NCI-H128 (cell line): Measurements from ENCODE around the gene PLGRKT.
"Not testable (repeated sequence)": the region's sequence is repeated elsewhere in the genome, so short reads cannot be mapped to it uniquely, and the experiment has no call there.

Experiments used
- DNase-seq: peaks from one replicate; lab custom pipeline; 2025; ENCODE audit not compliant: unreplicated experiment; lab: John Stamatoyannopoulos, UW

The PLGRKT gene, protein sequence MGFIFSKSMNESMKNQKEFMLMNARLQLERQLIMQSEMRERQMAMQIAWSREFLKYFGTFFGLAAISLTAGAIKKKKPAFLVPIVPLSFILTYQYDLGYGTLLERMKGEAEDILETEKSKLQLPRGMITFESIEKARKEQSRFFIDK

DNA sequence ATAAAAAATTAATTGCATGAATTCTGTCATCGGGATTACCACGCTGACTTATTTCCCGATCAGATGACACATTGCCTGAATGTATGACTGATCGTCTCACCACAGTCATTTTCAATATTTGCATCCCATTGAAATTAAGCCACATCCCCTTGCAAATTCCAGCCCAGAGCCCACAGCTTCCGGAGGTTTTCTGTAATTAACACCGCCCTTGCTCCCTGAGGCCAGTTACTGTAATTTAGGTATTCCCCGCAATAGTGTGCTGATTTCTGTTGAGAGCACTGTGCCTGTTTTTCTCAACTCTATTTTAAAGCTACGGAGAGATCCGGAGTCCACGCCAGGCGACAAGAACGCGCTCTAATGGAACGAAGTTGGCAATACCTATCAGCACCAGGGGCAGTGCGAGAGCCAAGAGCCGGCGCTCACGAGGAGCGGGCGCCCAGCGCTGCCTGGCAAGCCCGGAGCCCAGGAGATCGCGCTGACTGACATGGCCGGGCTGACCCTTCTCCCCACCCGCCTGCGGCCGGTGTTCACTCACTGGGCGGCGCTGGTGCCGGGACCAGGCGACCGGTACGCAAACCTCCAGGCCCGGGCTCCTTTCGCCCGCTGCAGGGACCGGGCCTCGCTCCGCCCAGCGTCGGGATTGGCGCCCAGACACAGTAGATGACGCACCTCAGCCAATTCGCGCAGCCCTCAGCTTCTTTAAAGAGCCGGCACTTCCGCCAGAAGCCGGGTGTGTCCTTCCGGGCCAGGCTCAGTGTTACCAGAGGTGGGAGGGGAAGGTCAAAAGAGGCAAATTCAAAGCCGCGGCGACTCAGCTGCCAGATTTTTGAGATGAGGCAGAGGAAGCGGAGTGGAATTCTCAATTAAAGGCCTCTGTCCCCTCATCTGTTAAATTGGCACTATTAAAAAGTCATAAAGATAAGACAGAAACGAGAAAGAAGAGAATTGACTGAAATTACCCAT lies at the start of gene PLGRKT:
PLGRKT (minus strand) TSS at position 672 of the 963 bp plus-strand sequence. CDS start 5,948 bp downstream, outside the sequence.
- DNase-seq = peak; percentile 89

- no peak for DNase-seq
Observed at GRCh38 chr9:5486988-5487387, 49.3 kb upstream of the PLGRKT start.

GRCh38 chr9:5485378-5486085 lies 47.8 kb upstream of the PLGRKT start:
- DNase-seq = no peak

DNA sequence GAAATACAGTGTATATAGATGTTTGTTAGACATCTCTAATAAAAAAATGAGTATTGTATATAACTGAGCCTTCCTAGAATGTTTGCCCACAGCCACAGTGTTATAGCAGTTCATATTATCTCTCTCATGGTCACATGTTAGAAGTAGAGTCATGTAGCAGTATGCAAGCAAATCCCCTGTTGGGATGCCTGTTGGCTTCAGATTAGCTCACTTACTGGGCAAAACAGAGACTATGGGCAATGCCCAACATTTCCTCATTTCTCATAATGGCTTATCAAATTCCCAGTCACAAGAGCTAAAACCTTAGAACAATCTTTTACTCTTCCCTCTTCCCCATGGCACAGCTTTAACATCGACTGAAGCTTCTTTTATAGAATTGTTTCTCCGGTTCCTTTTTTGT lies 45.6 kb upstream of the PLGRKT start:
- no peak for DNase-seq

- no peak for DNase-seq
Observed at GRCh38 chr9:5482194-5482593, 44.5 kb upstream of the PLGRKT start.

GRCh38 chr9:5481322-5482040 lies 43.8 kb upstream of the PLGRKT start:
- DNase-seq = no peak

- no peak for DNase-seq
Observed at GRCh38 chr9:5480919-5481318, 43.2 kb upstream of the PLGRKT start.

- DNase-seq = no peak
Observed at GRCh38 chr9:5479994-5480694, 42.4 kb upstream of the PLGRKT start.

DNA sequence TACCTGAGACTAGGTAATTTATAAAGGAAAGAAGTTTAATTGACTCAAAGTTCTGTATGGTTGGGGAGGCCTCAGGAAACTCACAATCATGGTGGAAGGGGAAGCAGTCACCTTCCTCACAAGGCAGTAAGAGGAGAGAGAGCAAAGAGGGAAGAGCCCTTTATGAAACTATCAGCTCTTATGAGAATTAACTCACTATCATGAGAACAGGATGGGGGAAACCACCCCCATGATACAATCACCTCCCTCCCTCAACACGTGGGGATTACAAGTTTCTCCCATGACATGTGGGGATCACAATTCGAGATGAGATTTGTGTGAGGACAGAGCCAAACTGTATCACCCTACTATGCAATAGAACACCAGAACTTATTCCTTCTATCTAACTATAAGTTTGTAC lies 40.5 kb upstream of the PLGRKT start:
- no peak for DNase-seq

- DNase-seq = not testable (repeated sequence)
Observed at GRCh38 chr9:5475611-5476010, 37.9 kb upstream of the PLGRKT start.

- DNase-seq = no peak
Observed at GRCh38 chr9:5470816-5471215, 33.1 kb upstream of the PLGRKT start.

DNA sequence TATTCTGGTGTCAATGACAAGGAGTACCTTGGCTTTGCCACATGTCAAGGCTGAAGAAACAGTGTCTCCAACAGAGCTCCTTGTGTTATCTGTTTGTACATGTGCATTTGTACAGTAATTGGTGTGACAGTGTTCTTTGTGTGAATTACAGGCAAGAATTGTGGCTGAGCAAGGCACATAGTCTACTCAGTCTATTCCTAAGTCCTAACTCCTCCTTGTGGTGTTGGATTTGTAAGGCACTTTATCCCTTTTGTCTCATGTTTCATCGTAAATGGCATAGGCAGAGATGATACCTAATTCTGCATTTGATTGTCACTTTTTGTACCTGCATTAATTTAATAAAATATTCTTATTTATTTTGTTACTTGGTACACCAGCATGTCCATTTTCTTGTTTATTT lies 32.4 kb upstream of the PLGRKT start:
- DNase-seq = no peak

- no peak for DNase-seq
Observed at GRCh38 chr9:5468850-5469249, 31.1 kb upstream of the PLGRKT start.

- no peak for DNase-seq
Observed at GRCh38 chr9:5466766-5467165, 29.0 kb upstream of the PLGRKT start.

DNA sequence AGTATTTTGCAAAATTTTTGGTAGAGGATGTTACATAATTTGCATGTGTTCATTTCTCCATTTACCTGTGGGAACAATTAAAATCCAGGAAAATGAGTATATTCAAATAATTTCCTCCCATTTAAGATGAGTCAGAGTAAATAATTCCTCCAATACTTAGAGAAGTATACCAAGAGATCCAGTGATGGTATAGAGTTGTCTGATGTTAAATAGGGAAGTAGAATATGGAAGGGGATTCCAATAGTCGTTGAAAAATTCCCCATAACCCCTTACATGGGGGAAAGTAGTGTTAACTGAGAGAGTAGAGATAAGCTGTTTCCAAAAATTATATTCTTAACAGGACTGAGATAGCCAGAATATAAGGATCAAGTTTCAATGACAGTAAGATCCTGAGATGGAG lies 28.3 kb upstream of the PLGRKT start:
- no peak for DNase-seq

GRCh38 chr9:5464831-5465330 lies 27.2 kb upstream of the PLGRKT start:
- DNase-seq = not testable (repeated sequence)

GRCh38 chr9:5460157-5460556 lies 22.4 kb upstream of the PLGRKT start:
- DNase-seq = no peak

DNA sequence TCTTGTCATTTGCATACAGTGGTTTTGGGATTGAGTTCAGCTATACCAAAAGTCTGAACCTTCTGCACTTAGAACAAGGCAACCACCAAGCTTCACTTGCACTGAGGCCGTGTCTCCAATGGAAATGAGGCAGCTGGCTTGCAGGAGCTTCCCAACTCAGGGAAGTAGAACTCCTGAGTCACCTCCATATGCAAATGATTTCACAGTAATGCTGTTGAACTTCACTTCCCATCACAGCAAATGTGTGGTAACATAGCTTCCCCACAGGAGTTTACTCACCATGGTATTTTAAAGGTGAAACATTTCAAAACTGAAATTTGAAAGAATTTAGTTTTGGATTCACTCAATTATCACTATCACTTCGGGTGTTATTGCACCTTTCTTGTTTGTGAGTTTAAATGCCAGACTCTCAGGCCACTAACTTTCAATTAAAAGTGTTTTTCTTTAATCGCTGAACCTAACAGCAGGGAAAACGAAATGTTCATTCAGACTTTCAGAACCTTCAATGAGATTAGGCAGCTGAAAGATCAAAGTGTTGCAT lies 21.6 kb upstream of the PLGRKT start:
- no peak for DNase-seq

DNA sequence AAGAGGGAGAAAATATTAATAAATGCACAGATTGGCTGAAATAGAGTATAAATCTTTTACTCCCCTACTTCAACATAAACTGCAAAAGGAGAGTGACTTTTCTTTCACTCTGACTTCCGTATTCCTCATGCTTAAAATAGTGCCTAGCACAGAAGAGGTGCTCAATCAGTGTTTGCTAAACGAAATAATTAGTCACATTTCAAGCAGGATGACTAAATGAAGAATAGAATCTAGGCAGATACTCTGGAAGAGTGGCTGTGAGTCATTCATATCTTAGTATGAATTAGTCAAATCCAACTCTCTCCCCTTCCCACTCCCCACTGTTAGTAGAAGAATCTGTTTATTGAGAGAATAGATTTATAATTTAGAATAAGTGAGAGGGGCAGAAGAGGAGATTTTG lies 17.5 kb upstream of the PLGRKT start:
- no peak for DNase-seq

GRCh38 chr9:5453673-5454072 lies 15.9 kb upstream of the PLGRKT start:
- no peak for DNase-seq
